ENCODE data around the gene BBS5.
"Not testable (repeated sequence)": the region's sequence is repeated elsewhere in the genome, so short reads cannot be mapped to it uniquely, and the experiment has no call there.

BBS5 gene

DNA sequence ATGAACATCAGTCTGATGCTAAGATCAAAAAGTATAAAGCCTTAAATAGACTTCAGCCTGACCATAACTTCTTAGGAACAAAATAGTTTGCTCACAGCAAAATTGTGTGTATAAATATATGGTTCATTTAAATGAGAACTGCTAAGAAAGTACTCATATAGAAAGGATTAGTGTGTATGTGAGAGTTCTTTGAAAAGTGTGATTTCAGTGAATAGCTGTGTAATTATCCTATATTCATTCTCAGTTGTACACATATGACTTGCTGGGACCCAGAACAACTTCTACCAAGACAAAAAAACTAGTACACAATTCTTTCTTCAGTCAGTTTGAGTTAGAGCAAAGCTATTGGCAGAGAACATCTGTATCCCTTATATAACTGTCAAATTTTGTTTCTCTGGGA lies 7.2 kb downstream of the BBS5 start:
- DNase-seq (ENCODE audit: low spot score): no peak

DNA sequence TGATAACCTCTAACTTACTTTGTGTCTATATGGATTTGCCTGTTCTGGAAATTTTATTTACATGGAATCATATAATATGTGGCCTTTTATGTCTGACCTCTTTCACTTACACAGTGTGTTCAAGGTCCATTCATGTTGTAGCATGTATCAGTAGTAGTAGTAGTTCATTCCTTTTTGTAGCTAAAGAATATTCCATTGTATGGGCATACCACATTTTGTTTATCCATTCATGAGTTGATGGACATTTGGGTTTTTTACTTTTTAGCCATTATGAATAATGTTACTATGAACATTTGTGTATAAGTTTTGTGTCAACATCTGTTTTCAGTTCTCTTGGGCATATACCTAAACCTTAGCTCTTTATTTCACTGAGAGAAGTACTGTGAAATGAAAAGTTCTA lies 11.5 kb downstream of the BBS5 start:
- DNase-seq (ENCODE audit: low spot score): no peak

- DNase-seq (ENCODE audit: low spot score): no peak
Measured at GRCh38 chr2:169491378-169491777, 12.1 kb downstream of the BBS5 start.

GRCh38 chr2:169493360-169493759 lies 14.1 kb downstream of the BBS5 start:
- no peak for DNase-seq (ENCODE audit: low spot score)

- DNase-seq (ENCODE audit: low spot score): no peak
Measured at GRCh38 chr2:169495310-169495928, 16.1 kb downstream of the BBS5 start.

DNA sequence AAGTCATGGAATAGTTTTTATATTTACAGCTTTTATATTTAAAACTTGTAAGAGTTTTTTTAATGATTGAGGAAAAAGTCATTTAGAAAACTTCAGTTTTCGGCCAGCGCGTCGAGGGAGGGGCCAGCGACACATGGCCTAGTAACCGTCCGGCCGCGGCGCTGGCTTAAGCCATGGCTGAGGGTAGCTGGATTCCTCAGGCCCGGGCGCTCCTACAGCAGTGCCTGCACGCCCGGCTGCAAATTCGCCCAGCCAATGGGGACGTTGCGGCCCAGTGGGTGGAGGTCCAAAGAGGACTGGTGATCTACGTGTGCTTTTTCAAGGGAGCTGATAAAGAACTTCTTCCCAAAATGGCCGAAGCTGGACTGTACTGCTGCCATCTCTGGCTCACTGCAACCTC lies 25.4 kb downstream of the BBS5 start:
- DNase-seq (ENCODE audit: low spot score): no peak

DNA sequence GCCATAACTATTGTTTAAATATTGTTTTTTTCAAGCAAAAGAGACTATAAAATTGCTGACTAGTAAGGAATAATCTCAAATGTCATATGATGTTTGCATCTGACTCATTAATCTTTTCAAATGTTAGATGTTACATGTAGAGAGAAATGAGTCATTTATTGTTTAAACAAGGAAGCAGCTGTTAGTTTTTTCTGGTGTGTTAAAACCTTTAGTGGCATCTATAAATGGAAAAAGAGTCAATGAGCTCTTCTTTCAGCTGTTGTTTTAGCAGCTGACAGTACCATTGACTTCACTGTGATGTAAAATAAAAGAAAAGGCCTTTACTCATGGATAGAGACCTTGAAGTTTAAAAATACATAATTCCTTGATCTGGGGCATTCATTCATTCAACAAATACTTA lies 28.4 kb downstream of the BBS5 start:
- no peak for DNase-seq (ENCODE audit: low spot score)

DNA sequence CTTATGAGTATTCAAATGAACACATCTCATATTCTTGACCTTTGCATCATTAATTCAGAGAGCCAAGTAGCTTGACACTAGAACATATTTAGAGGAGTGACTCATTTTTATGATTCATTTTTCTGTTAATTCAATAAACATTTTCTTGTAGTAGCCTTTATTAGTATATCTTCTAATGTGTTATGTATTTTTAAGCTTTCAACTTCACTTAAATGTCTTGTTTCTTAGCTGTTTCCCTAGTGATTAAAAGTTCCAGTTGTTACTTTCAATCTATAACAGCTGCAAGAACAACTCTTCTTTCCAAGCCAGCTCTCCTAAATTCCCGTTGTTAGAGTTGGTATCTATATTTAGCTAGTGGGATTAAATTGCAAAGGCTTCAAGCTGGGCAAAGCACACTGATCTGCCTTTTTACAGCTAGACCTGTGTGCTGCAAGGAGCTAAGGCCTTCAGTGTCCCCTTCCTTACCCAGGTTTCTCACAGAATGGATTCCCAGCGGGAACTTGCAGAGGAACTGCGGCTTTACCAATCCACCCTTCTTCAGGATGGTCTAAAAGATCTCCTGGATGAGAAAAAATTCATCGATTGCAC lies 30.1 kb downstream of the BBS5 start, which contains the start of gene KLHL41:
TSS of gene KLHL41 (plus strand) at position 405 of the 588 bp plus-strand sequence. CDS start at position 482, 77 bp downstream.
- no peak for DNase-seq (ENCODE audit: low spot score)

DNA sequence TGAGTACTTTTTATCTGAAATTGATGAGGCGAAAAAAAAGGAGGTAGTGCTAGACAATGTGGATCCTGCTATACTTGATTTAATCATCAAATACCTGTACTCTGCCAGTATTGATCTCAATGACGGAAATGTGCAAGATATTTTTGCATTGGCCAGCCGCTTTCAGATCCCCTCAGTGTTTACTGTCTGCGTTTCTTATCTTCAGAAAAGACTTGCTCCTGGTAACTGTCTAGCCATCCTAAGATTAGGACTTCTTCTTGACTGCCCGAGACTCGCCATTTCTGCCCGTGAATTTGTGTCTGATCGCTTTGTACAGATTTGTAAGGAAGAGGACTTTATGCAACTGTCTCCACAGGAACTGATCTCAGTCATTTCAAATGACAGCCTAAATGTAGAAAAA lies 30.7 kb downstream of the BBS5 start:
- no peak for DNase-seq (ENCODE audit: low spot score)

GRCh38 chr2:169510496-169510895 lies 31.2 kb downstream of the BBS5 start:
- DNase-seq (ENCODE audit: low spot score): no peak

- no peak for DNase-seq (ENCODE audit: low spot score)
Measured at GRCh38 chr2:169511818-169512217, 32.5 kb downstream of the BBS5 start.

DNA sequence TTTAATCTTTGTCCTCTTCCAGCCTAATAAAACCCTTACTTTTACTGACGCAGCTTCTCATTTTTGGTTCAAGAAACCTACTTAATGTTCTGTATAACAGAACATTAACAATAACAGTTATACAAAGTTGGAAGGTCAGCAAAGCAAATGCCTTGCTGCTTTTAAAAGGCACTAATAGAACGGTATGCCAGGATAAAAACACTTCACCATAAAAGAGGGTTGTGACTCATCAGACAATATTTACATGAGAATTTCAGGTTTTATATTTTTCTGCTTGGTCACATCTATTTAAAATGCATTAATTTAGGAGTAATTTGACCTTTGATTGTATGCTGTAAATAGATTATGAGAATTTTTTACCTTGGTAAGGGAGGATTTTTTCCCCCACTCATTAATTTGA lies 33.2 kb downstream of the BBS5 start:
- DNase-seq (ENCODE audit: low spot score): no peak

DNA sequence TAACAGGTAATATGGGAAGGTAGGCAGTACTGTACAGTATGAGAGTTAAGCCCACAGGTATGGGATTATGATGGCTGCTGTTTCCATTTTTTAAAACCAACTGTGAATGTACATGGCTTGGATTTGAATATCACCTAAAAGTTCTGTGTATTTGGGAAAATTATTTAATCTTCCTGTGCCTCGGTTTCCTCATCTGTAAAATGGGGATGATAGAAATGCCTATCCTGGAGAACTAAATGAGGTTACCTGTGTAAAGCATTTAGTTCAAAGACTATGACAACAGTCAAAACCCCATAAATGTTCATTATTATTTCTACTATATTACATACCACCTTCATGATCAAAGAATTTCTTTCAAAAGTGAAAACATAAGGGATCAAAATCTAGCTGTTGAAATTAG lies 33.8 kb downstream of the BBS5 start:
- DNase-seq (ENCODE audit: low spot score): no peak

- no peak for DNase-seq (ENCODE audit: low spot score)
Measured at GRCh38 chr2:169513926-169514325, 34.6 kb downstream of the BBS5 start.

DNA sequence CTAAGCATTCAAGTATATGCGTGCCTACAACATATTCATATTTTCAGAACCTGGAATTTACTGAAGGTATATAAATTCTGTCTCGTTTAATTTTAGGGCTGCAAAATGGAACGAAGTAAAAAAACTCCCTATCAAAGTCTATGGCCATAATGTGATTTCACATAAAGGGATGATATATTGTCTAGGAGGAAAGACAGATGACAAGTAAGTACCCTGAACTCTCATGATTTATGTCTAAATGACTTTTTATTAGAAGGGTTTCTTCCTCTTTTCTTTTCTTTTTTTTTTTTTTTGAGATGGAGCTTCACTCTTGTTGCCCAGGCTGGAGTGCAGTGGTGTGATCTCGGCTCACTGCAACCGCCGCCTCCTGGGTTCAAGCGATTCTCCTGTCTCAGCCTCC lies 35.5 kb downstream of the BBS5 start:
- DNase-seq (ENCODE audit: low spot score): not testable (repeated sequence)

DNA sequence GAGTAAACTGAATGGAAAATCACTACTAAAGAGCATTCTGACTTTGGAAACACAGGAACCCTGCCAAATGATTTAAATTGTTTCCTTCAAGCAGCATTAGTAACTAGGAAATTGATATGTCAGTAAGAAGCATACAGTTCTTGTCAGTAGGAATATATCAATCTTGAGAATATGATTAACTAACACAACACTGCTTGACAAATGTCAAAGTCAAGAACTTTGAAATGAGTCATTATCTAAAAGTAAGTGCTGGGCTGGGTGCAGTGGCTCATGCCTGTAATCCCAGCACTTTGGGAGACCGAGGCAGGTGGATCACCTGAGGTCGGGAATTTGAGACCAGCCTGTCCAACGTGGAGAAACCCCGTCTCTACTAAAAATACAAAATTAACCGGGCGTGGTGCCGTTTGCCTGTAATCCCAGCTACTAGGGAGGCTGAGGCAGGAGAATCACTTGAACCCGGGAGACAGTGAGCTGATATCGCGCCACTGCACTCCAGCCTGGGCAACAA lies 37.2 kb downstream of the BBS5 start:
- not testable (repeated sequence) for DNase-seq (ENCODE audit: low spot score)

- DNase-seq (ENCODE audit: low spot score): no peak
Measured at GRCh38 chr2:169520896-169521295, 41.6 kb downstream of the BBS5 start.

- no peak for DNase-seq (ENCODE audit: low spot score)
Measured at GRCh38 chr2:169523681-169524080, 44.4 kb downstream of the BBS5 start.

DNA sequence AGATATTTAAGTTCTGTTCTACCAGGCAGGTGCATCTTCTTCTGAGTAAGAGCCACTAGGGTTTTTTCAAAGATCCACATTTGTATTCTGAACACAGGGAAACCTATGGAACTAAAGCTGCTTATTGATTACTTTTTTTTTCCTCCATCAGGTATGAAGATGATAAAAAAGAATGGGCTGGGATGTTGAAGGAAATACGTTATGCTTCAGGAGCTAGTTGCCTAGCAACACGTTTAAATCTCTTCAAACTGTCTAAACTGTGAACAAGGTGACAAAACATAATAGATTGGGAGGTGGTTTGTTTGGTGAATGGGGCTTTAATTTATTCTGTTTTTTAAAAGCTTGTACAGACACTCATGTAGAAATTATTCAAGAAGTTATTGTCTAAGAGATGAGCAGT lies 46.1 kb downstream of the BBS5 start:
- DNase-seq (ENCODE audit: low spot score): no peak

DNA sequence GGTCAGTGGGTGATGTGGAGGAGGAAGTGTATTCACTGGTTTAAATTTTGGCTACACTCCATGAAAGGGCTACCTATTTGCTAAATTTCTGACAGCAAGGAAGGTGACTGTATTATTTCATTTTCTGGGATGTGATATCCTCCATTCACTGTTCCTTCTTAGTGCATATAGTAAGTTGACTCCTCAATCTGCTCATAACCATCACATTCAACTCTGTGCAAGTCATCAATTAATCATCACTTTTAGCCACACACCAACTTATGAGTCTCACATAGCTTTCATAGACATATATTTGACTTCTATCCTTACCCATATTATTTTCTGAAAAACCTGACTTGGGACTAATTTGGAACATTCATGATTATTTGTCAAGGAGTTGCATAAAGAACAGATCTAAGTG lies 47.2 kb downstream of the BBS5 start:
- DNase-seq (ENCODE audit: low spot score): no peak

DNA sequence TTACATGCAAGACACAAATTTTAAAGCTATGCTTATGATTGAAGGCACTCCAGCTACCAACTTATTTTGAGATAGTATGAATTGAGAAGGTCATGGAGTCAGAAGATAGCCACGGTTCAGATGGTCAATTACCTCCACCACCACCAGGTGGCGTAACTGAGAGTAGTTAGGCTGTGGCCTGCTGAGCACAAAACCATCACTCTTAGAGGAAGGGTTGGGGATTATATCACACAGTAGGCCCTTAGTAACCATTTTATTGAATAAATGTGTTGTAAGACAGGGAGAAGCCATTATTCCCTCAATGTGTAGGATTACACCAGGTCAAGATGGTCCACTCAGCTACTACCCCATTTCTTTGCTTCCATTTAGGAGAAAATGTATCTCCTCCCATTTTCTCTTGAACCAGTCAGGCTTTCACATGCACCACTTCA lies 49.0 kb downstream of the BBS5 start:
- DNase-seq (ENCODE audit: low spot score): peak; percentile 80

DNA sequence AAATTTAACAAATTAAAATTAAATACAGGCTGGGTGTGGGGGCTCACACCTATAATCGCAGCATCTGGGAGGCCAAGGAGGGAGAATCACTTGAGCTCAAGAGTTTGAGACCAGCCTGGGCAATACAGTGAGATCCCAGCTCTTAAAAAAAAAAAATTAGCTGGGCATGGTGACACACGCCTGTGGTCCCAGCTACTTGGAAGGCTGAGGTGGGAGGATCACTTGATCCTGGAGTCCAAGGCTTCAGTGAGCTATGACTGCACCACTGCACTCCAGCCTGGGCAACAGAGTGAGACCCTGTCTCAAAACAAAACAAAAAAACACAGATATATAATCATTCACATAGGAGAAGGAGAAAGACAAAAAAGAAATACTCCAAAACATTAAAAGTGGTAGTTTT lies 60.2 kb downstream of the BBS5 start:
- not testable (repeated sequence) for DNase-seq (ENCODE audit: low spot score)

GRCh38 chr2:169540146-169540545 lies 60.9 kb downstream of the BBS5 start:
- DNase-seq (ENCODE audit: low spot score): no peak

GRCh38 chr2:169542433-169542832 lies 63.1 kb downstream of the BBS5 start:
- DNase-seq (ENCODE audit: low spot score): no peak

Data from hematopoietic multipotent progenitor cell treated with erythropoietin and hydrocortisone succinate and interleukin-3 and kit ligand, for 15 days (in vitro differentiated cells).